SHP77 (cell line): Measurements from ENCODE around the gene CYP4F11.
"Not testable (repeated sequence)": the region's sequence is repeated elsewhere in the genome, so short reads cannot be mapped to it uniquely, and the experiment has no call there.

Source experiments
- DNase-seq, 2 experiments: peaks; one replicate each; lab custom pipeline; 2025; lab: John Stamatoyannopoulos, UW

The CYP4F11 gene

DNA sequence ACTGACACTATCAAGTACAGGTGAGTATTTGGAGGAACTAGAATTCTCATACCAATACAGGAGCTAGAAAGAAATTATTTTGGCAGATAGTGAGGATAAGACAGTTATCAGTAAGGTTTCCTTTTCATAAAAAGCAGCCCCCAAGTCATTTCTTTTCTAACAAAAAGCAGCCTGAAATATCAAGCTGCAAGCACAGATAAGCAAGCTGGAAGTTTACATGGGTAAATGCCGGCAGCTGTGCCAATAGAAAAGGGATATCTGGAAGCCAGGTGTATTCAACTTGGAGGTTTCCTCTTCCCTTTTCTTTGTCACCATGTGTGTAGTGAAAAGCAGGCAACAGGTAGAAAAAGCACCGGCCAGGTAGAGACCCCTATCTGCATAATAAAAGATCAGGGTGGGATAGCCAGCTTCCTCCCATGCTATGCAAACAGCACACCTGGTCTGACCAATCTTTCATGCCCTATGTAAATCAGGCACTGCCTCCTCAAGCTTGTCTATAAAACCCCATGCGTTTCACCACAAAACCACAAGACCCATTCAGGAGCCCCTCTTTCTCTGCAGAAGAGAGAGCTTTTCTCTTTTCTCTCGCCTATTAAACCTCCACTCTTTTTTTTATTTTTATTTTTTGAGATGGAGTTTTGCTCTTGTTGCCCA is 59.4 kb downstream of the CYP4F11 start:
- no peak for DNase-seq

DNA sequence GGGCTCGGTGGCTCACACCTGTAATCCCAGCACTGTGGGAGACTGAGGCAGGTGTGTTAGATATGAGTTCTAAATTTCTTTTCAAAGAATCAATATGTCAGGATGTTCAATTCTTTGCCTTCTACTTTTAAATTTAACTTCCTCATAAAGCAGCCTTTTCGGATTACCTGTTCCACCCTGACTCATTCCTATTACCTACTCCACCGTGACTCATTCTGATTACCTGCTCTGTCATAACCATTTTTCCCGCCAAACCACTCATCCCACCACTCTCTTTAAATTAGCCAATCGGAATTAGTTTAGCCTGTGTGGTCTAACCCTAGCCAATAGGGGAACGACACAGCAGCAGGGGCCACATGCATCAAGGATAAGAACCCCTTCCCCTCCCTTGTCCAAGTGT is 60.6 kb downstream of the CYP4F11 start:
- not testable (repeated sequence) for DNase-seq

DNA sequence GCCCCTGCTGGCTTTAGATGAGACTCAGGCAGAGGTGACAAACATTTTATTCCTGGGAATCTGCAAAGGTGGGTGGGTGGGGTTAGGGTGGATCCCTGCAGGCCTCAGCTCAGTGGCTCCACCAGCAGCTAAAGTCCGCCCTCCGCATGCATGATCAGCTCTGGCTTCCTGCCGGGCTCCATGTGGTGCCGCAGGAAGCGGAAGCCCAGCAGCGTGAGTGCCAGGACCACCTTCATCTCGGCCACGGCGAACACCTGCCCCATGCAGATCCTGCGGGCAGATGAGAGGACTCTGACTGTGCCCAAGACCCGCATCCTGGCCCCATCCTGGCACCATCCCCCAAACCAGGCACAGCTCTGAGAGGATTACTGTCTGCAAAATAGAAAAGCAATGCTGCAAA is 62.8 kb downstream of the CYP4F11 start:
- peak; percentile 28 to 62 for DNase-seq

DNA sequence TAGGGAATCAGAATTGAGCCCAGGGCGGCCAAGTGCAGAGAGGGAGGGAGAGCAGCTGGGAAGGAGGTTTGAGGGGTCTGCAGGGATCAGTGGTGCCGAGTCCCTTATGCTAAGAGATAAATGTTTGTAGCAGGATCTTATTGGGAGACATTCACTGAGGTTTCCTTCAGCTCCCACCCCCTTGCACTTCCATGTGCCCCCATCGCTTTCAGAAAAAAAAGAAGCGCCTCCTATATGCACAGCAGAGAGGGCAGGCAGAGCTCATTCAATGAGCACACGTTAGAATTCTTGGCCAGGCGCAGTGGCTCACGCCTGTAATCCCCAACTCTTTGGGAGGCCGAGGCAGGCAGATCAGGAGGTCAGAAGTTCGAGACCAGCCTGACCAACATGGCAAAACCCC is 64.5 kb downstream of the CYP4F11 start:
- DNase-seq: no peak

DNA sequence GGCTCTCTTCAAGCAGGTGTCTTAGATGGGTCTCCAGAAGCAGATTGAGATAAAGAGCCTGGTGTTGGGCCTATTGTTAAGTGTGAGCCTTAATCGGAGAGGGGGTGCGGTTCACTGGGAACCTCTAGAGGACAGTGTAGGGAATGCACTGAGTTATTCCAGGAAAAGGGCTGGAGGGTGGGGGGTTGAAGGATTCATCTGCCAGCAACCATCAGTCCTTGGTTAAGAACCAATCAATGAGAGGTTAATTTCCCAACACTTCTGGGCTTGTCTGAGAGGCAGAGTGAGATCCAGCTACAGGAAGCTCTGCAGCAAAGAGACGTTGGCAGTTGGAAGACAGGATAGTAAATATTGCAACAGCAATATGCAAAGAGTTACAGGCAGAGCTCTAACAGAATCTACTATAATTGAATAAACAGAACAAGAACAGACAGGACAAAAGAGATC is 65.2 kb downstream of the CYP4F11 start:
- peak; percentile 70 to 78 for DNase-seq

DNA sequence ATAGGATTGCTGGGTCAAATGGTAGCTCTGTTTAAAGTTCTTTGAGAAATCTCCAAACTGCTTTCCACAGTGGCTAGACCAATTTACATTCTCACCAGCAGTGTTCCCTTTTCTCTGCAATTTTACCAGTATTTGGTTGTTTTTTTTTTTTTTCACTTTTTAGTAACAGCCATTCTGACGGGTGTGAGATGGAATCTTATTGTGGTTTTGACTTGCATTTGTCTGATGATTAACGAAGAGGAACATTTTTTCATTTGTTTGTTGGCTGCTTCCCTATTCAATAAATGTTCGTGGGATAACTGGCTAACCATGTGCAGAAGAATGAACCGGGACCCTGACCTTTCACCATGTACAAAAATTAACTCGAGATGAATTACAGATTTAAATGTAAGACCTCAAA is 67.7 kb downstream of the CYP4F11 start:
- DNase-seq: no peak

DNA sequence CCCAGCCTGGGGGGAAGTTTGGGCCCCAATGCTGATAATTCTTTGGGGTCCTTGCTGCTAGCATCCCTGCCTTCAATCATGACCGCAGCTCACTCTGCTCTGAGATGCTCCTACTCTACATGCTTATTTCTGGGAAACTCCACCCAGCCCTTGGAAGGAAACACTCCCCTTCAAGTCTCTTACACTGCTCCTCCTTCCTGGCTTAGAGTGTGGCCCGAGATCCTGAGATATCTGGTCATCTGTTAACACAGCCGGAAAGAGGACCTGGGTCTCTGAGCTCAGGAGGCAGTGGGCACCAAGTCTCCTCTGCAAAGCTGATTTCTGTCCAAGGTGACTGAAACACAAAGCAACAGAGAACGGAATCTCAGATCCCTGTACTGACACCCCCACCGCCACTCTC is 69.5 kb downstream of the CYP4F11 start:
- DNase-seq: no peak

DNA sequence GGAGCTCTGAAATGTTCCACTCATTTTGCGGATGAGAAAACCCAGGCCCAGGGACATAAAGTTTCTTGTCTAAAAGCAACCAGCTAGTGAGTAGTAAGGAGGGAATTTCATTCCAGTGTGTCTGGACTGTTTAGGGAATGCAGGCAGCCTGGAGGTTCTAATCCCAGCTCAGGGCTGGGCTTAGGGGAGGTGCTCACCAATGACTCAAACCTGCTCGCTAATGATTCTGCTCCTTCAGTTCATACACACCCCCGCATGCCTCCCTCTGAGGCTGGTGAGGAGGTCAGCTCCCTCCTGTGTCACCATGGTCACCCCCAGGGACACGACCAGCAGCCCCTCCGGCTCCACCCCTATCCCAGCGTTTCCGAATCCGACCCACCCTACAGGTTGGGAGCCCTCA is 71.1 kb downstream of the CYP4F11 start:
- DNase-seq: no peak

DNA sequence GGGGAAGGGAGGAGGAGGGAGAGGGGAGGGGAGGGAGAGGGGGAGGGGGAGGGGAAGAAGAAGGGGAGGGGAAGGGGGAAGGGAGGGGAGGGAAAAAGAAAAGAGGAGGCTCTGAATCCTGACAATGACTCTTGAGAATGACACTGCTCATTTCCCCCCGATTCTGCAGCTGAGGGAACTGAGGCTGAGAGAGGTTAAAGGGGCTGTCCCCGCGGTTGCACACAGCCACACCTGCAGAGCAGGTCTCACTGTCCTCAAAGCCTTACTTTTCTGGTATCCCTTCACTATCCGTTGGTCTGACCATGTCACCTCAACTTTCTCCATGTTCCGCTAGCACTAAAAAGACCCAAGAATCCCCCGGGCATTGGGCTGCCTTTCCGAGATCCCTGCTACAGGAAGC is 71.9 kb downstream of the CYP4F11 start:
- DNase-seq: no peak
